ENCODE results near the gene PKMYT1.
A peak's percentile ranks its signal among the peaks of the same experiment; 100 is the strongest.

Gene PKMYT1

GRCh38 chr16:3017794-3018506, 37.7 kb upstream of the PKMYT1 start, which contains the start of gene CLDN6:
TSS of gene CLDN6 (minus strand) at chr16:3018183. CDS start at chr16:3016021, 2,162 bp downstream.
- DNase-seq = no peak

GRCh38 chr16:3017344-3017743, 37.1 kb upstream of the PKMYT1 start:
- DNase-seq = no peak

- DNase-seq = no peak
Observed at GRCh38 chr16:3015865-3016521, 35.7 kb upstream of the PKMYT1 start.

GRCh38 chr16:3014971-3015370, 34.7 kb upstream of the PKMYT1 start:
- no peak for DNase-seq

- DNase-seq = no peak
Observed at GRCh38 chr16:3013998-3014690, 33.9 kb upstream of the PKMYT1 start.

GRCh38 chr16:3013491-3013951, 33.3 kb upstream of the PKMYT1 start:
- DNase-seq = no peak

GRCh38 chr16:3012828-3013420, 32.7 kb upstream of the PKMYT1 start, which contains the start of gene CLDN9:
TSS of gene CLDN9 (plus strand) at chr16:3012923. CDS start at chr16:3013363, 440 bp downstream.
- no peak for DNase-seq

GRCh38 chr16:3012246-3012645, 32.0 kb upstream of the PKMYT1 start:
- DNase-seq = no peak

- DNase-seq = no peak
Observed at GRCh38 chr16:3010510-3010909, 30.3 kb upstream of the PKMYT1 start.

- DNase-seq = no peak
Observed at GRCh38 chr16:3009568-3010390, 29.5 kb upstream of the PKMYT1 start.

GRCh38 chr16:3008690-3009037, 28.4 kb upstream of the PKMYT1 start:
- no peak for DNase-seq

GRCh38 chr16:3007957-3008689, 27.9 kb upstream of the PKMYT1 start:
- DNase-seq = no peak

- no peak for DNase-seq
Observed at GRCh38 chr16:3007059-3007956, 27.1 kb upstream of the PKMYT1 start.

- DNase-seq = no peak
Observed at GRCh38 chr16:3004781-3005284, 24.6 kb upstream of the PKMYT1 start.

- DNase-seq = no peak
Observed at GRCh38 chr16:3004319-3004718, 24.1 kb upstream of the PKMYT1 start.

GRCh38 chr16:3003582-3004270, 23.5 kb upstream of the PKMYT1 start:
- peak; percentile 91 for DNase-seq

GRCh38 chr16:3001316-3001715, 21.1 kb upstream of the PKMYT1 start:
- no peak for DNase-seq

- DNase-seq = no peak
Observed at GRCh38 chr16:3000540-3000939, 20.3 kb upstream of the PKMYT1 start.

- DNase-seq = no peak
Observed at GRCh38 chr16:2999929-3000328, 19.7 kb upstream of the PKMYT1 start.

- no peak for DNase-seq
Observed at GRCh38 chr16:2996298-2996697, 16.1 kb upstream of the PKMYT1 start.

Data from stimulated activated CD4-positive, alpha-beta T cell treated with anti-CD3 and anti-CD28 coated beads, Interleukin-12 subunit alpha, Interleukin-12 subunit beta, amount 100 ng/mL, for 4 hours (primary cell).